ENCODE results near the gene ADD1.

ADD1 gene

DNA sequence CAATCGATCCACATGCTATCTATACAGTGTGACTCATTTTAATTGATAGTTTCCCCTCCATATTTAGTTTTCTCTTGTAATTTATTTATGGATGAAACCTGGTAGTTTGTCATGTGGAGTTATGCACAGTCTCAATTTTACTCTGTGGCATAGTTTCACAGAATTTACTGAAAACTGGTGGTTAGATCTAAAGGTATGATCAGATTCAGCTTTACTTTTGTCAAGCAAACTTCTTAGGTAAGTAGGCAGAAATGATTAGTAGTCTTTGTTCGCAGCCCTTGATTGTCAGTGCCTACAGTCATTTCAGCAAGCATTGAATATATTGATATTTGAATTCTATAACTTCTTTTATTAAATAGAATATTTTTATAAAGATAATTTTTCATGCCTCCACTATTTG lies 2.5 kb downstream of the ADD1 start:
- TF ChIP-seq, protein P1, sequence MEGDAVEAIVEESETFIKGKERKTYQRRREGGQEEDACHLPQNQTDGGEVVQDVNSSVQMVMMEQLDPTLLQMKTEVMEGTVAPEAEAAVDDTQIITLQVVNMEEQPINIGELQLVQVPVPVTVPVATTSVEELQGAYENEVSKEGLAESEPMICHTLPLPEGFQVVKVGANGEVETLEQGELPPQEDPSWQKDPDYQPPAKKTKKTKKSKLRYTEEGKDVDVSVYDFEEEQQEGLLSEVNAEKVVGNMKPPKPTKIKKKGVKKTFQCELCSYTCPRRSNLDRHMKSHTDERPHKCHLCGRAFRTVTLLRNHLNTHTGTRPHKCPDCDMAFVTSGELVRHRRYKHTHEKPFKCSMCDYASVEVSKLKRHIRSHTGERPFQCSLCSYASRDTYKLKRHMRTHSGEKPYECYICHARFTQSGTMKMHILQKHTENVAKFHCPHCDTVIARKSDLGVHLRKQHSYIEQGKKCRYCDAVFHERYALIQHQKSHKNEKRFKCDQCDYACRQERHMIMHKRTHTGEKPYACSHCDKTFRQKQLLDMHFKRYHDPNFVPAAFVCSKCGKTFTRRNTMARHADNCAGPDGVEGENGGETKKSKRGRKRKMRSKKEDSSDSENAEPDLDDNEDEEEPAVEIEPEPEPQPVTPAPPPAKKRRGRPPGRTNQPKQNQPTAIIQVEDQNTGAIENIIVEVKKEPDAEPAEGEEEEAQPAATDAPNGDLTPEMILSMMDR (IDR thresholded peaks at IDR 0.05; ENCODE audit: insufficient read depth, low read length, poor library complexity, severe bottlenecking) = no peak
- Histone ChIP-seq H3K4me3 (replicated peaks; ENCODE audit: low read depth, low read length) (no peak overlapping the region), H3K36me3 (ENCODE audit: control insufficient read depth, insufficient read depth, low read length) (no peaks in the 10 kb centered on the region), H3K27me3 (replicated peaks; ENCODE audit: control insufficient read depth, insufficient read depth, low read length) (no peaks in the 10 kb centered on the region)
- DNase-seq (ENCODE audit: extremely low read depth, insufficient read length) = no peak

DNA sequence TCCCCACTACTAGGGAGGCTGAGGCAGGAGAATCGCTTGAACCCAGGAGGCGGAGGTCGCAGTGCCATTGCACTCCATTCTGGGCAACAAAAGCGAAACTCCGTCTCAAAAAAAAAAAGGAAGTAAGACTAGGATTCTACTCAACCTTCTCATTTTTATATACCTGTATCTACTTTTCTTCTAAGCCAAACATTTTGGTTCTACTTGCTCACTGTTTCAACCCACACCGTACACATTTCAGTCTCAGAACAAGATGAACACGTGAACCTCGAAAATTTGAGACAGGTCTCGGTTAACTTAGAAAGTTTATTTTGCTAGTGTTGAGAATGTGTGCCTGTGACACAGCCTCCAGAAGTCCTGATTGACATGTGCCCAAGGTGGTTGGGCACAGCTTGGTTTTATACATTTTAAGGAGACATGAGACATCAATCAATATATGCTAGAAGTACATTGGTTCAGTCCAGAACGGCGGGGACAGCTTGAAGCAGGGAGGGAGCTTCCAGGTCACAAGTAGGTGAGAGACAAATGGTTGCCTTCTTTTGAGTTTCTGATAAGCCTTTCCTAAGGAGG lies 3.7 kb downstream of the ADD1 start:
- Histone ChIP-seq H3K27me3 (replicated peaks; ENCODE audit: control insufficient read depth, insufficient read depth, low read length) (no peaks in the 10 kb centered on the region), H3K4me3 (replicated peaks; ENCODE audit: low read depth, low read length) (no peak overlapping the region; the same call in 1 of the 2 replicates), H3K36me3 (ENCODE audit: control insufficient read depth, insufficient read depth, low read length) (no peaks in the 10 kb centered on the region)
- DNase-seq (ENCODE audit: extremely low read depth, insufficient read length) = no peak
- TF ChIP-seq, protein P1 (IDR thresholded peaks at IDR 0.05; ENCODE audit: insufficient read depth, low read length, poor library complexity, severe bottlenecking) = no peak

DNA sequence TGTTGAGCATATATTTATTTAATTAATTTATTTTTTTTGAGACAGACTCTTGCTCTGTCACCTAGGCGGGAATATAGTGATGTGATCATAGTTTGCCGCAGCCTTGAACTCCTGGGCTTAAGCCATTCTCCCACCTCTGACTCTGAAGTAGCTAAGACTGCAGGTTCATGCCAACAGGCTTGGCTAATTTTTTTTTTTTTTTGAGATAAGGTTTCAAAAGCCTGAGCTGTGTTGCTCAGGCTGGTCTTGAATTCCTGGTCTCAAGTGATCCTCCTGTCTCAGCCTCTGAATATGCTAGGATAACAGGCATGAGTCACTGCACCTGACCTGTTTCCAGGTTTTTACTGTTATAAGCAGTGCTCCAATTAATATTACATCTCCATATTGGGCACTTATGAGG lies 4.8 kb downstream of the ADD1 start:
- TF ChIP-seq, protein P1 (IDR thresholded peaks at IDR 0.05; ENCODE audit: insufficient read depth, low read length, poor library complexity, severe bottlenecking) = no peak
- H3K36me3 ChIP-seq (ENCODE audit: control insufficient read depth, insufficient read depth, low read length) = no peaks in the 10 kb centered on the region
- no peaks in the 10 kb centered on the region for H3K27me3 ChIP-seq (replicated peaks; ENCODE audit: control insufficient read depth, insufficient read depth, low read length)
- no peak for DNase-seq (ENCODE audit: extremely low read depth, insufficient read length)
- no peak overlapping the region for H3K4me3 ChIP-seq (replicated peaks; ENCODE audit: low read depth, low read length)

DNA sequence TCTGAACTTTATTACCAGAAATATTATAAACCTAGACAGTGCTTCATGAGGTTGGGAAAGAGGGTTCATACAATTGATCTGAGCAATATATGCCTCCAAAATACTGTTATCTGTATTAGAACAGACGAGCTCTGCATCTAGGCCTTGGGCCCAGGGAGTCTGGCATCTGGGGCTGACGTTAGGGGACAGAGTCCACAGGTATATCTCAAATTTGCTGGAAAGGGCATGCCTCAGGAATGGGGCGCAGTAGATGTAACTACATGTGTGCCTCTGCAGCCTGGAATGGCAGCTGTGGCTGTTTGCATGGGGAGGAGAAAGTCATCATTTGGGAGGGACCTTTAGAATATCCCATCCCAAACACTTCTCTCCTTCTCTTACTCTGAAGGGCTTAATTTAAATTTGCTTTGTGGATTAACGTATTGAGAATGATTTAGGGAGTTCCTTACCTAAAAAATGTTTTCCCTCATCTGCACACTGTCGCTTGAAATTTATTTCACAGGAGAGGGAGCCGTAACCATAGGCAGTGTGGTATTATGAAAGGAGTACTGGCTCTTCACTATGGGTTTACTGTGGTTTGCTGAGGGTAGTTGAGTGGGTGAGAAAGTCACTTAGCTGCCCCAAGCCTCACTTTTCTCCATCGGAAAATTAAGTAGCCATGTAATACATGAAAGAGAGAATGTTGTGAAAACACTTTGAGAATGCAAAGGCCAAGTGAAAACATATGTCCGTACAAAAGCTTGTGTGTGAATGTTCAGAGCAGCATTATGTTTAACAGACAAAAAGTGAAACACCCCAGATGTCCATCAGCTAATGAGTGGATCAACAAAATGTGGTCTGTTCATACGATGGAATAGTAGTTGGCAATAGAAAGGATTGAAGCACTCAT lies 5.9 kb downstream of the ADD1 start:
- no peaks in the 10 kb centered on the region; the same call in 1 of the 2 replicates for H3K36me3 ChIP-seq (ENCODE audit: control insufficient read depth, insufficient read depth, low read length)
- H3K27me3 ChIP-seq (replicated peaks; ENCODE audit: control insufficient read depth, insufficient read depth, low read length) = no peaks in the 10 kb centered on the region
- H3K4me3 ChIP-seq (replicated peaks; ENCODE audit: low read depth, low read length) = no peak overlapping the region
- no peak for DNase-seq (ENCODE audit: extremely low read depth, insufficient read length)
- TF ChIP-seq, protein P1 (IDR thresholded peaks at IDR 0.05; ENCODE audit: insufficient read depth, low read length, poor library complexity, severe bottlenecking) = no peak

DNA sequence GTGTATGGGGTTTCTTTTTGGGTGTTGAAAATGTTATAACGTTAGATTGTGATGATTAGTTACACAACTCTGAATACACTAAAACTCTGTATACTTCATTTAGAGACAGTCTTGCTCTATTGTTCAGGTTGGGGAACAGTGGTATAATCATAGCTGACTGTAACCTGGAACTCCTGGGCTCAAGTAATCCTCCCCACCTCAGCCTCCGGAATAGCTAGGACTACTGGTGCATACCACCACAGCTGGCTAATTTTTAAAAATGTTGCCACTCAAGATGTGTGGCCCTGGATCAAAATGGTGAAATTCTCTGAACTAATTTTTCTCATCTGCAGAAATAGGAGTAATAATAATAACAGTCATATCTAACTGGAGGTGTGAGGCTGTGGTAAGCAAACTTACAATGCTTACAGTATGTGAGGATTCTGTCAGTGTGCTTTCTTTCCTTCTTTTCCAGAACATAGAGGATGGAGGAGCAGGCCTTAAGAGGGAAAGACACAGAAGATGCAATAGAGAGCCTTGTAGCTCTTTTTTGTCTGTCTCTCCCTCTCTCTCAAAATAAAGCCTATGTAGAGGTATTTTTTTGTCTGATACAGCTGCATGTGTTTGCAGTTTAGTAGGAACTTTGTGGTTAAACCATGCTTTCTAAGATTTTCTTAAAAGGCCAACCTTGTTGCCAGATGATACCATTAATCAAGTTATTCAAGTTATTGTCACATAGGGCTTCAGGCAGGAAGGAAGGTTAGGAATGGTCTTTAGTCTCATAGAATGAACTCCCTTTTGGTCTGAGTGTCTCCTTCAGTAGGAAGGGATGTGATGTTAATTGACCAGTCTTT lies 7.5 kb downstream of the ADD1 start:
- Histone ChIP-seq H3K36me3 (ENCODE audit: control insufficient read depth, insufficient read depth, low read length) (no peaks in the 10 kb centered on the region; the same call in 1 of the 2 replicates), H3K4me3 (replicated peaks; ENCODE audit: low read depth, low read length) (no peak overlapping the region), H3K27me3 (replicated peaks; ENCODE audit: control insufficient read depth, insufficient read depth, low read length) (no peaks in the 10 kb centered on the region)
- TF ChIP-seq, protein P1 (IDR thresholded peaks at IDR 0.05; ENCODE audit: insufficient read depth, low read length, poor library complexity, severe bottlenecking) = no peak
- no peak for DNase-seq (ENCODE audit: extremely low read depth, insufficient read length)
